ENCODE data around the gene SCPEP1. TPM values are rescaled to one million over a fixed set of nuclear protein-coding genes. Genes with fewer than 3 reads are reported as not detected.
"Not testable (repeated sequence)": the region's sequence is repeated elsewhere in the genome, so short reads cannot be mapped to it uniquely, and the experiment has no call there.

Gene SCPEP1
- total RNA-seq, 4 donors from 2014 or later = 48.7 to 150 (median 64.7) TPM

DNA sequence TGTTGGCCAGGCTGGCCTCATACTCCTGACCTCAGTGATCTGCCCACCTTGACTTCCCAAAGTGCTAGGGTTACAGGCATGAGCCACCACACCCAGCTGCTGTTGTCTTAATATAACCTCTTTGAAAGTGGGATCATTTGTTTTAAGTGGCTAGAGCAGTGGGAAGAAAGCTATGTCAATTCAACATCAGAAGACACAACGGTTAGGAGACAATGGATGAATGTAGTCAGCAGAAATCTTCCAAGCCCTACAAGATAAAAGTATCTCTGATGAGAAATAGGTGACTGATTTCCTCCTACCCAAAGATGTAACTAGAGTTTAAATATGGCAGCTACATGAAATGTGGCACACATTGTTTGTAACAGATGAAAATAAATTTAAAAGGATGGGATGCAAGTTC lies 44.1 kb upstream of the SCPEP1 start:
- no peak for TF ChIP-seq POLR2A (IDR thresholded peaks at IDR 0.05)
- TF ChIP-seq, protein P1, sequence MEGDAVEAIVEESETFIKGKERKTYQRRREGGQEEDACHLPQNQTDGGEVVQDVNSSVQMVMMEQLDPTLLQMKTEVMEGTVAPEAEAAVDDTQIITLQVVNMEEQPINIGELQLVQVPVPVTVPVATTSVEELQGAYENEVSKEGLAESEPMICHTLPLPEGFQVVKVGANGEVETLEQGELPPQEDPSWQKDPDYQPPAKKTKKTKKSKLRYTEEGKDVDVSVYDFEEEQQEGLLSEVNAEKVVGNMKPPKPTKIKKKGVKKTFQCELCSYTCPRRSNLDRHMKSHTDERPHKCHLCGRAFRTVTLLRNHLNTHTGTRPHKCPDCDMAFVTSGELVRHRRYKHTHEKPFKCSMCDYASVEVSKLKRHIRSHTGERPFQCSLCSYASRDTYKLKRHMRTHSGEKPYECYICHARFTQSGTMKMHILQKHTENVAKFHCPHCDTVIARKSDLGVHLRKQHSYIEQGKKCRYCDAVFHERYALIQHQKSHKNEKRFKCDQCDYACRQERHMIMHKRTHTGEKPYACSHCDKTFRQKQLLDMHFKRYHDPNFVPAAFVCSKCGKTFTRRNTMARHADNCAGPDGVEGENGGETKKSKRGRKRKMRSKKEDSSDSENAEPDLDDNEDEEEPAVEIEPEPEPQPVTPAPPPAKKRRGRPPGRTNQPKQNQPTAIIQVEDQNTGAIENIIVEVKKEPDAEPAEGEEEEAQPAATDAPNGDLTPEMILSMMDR (IDR thresholded peaks at IDR 0.05) = no peak
- peaks cover 0 to 26% (median 0%) of the 10 kb centered on the region in 3 donors for H3K36me3 ChIP-seq
- no peaks in the 10 kb centered on the region for H3K9me3 ChIP-seq
- no peak overlapping the region for H3K4me3 ChIP-seq
- no peak for DNase-seq
- H3K27me3 ChIP-seq = no peaks in the 10 kb centered on the region
- no peak overlapping the region for H3K27ac ChIP-seq
- peaks cover 0 to 7% (median 0%) of the 10 kb centered on the region in 4 donors for H3K4me1 ChIP-seq

DNA sequence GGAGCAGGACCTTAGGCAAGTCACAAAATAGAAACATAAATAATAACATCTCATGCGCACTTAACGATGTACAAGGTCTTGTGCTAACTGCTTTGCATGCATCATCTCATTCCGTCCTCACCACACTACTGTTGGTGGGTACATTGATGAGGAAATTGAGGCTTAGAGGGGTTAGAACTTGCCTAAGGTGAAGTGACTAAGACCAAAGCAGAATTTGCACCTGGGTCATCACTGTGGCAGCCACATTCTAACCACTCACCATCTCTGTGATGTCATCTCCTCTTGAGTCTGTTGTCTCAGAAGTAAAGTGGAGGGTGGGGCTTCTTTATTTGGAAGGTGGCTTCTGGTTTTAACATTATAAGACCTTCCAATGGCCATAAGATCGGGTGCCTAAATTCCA lies 43.7 kb upstream of the SCPEP1 start:
- H3K4me1 ChIP-seq = peaks cover 0 to 7% (median 0%) of the 10 kb centered on the region in 4 donors
- no peak overlapping the region for H3K27ac ChIP-seq
- H3K36me3 ChIP-seq = peaks cover 0 to 30% (median 0%) of the 10 kb centered on the region in 3 donors
- H3K9me3 ChIP-seq = no peaks in the 10 kb centered on the region
- DNase-seq = no peak
- H3K27me3 ChIP-seq = no peaks in the 10 kb centered on the region
- TF ChIP-seq, protein P1 (IDR thresholded peaks at IDR 0.05) = no peak
- no peak for TF ChIP-seq POLR2A (IDR thresholded peaks at IDR 0.05)
- H3K4me3 ChIP-seq = no peak overlapping the region

DNA sequence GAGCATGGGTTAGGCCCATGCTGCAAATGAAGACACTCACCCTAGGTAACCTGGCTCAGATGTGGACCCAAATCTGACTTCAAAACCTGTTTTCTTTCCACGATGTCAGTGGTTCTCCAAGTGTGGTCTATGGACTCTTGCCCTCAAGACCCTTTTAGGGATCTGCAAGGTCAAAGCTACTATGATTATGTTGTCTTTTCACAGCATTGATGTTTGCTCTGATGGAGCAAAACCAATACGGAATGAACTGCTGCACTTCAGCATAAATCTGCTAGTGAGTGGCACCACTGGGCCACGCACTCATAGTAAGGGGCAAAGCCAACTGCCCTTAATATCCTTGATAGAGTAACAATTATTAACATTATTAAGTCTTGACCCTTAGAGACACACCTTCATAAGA lies 42.5 kb upstream of the SCPEP1 start:
- DNase-seq = no peak
- TF ChIP-seq, protein P1 (IDR thresholded peaks at IDR 0.05) = no peak
- TF ChIP-seq POLR2A (IDR thresholded peaks at IDR 0.05) = no peak

DNA sequence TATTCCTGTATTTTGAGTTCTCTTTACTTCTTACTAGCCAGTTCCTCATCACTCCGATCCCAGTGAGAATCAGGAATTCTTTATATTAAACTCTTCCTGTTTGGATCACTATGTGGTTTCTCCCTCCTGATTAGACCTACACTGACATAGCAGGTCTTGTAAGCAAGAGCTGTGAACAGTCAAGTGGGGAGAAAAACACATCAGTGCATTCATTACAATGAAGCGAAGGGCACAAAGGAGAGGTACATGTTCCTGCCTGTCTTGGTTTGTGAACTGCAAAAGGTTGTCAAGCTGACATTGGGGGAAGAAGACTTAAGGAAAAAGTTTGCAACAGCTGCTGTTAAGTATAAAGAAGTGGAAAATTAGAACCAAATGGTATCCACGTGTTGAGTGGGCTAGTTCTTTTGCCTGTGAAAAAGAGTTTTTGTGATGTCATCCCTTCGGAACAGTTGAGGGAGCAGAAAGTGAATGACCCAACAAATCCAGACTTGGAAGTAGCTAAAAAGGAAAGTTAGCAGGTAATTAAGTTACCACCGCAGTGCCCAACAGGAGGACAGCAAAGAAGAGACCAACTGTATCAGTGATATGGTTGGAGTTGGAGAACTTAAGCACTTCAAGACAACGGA lies 41.1 kb upstream of the SCPEP1 start:
- DNase-seq = no peak
- H3K4me1 ChIP-seq = peaks cover 0 to 7% (median 0%) of the 10 kb centered on the region in 4 donors

More for the DNA sequence above, 42.5 kb upstream of the SCPEP1 start:
- Histone ChIP-seq H3K4me1 (peaks cover 0 to 7% (median 0%) of the 10 kb centered on the region in 4 donors), H3K4me3 (no peak overlapping the region), H3K27ac (no peak overlapping the region), H3K27me3 (no peaks in the 10 kb centered on the region), H3K9me3 (no peaks in the 10 kb centered on the region), H3K36me3 (peaks cover 0 to 32% (median 0%) of the 10 kb centered on the region in 3 donors)

DNA sequence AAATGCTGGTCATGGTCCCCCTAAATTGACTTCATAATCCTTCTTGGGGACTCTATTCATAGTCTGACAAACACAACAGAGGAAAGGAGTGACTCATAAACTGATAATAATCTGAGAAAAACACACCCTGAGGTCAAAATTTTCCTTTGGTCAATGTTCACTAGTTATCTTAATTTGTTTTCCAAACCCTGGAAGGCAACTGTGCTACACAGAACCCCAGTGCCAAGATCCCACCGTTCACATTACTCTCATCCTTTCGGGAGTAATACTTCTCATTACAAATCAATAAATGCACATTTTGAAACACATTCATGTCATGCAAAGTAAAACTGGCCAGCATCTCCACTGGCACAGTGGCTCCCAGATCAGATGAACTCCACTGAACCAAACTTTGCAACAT lies 40.2 kb upstream of the SCPEP1 start:
- H3K27me3 ChIP-seq = no peaks in the 10 kb centered on the region
- DNase-seq = no peak
- peak overlapping the region in 1 of 4 donors; percentile 20 for H3K27ac ChIP-seq
- H3K4me3 ChIP-seq = no peak overlapping the region
- no peaks in the 10 kb centered on the region for H3K9me3 ChIP-seq
- H3K36me3 ChIP-seq = peaks cover 0 to 49% (median 0%) of the 10 kb centered on the region in 3 donors
- peaks cover 0 to 7% (median 0%) of the 10 kb centered on the region in 4 donors for H3K4me1 ChIP-seq
- TF ChIP-seq, protein P1 (IDR thresholded peaks at IDR 0.05) = no peak
- TF ChIP-seq POLR2A (IDR thresholded peaks at IDR 0.05) = no peak

More for the DNA sequence above, 41.1 kb upstream of the SCPEP1 start:
- Histone ChIP-seq H3K9me3 (no peaks in the 10 kb centered on the region), H3K36me3 (peaks cover 0 to 44% (median 0%) of the 10 kb centered on the region in 3 donors), H3K27me3 (no peaks in the 10 kb centered on the region), H3K4me3 (no peak overlapping the region), H3K27ac (no peak overlapping the region)
- TF ChIP-seq POLR2A (IDR thresholded peaks at IDR 0.05) = no peak
- TF ChIP-seq, protein P1 (IDR thresholded peaks at IDR 0.05) = no peak

DNA sequence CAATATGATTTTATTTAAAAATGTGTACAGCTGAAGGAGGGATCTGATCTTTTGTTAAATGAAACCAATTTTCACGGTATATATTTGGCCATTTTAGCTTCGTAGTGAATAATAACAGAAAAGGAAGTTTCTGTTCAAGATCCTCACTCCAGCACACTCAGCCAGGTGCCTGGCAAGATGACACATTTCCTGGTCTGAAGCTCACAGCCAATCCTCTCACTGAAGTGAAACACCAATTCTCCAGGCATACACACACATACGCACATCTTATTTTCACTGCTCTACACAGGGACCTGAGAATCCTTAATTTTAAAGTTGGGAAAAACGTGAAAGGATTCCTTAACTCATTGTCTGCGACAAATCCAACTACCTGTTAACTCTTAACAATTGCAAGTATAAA lies 39.7 kb upstream of the SCPEP1 start:
- peak overlapping the region in 1 of 4 donors; percentile 20 for H3K27ac ChIP-seq
- H3K27me3 ChIP-seq = not testable (repeated sequence)

More for the DNA sequence above, 39.7 kb upstream of the SCPEP1 start:
- H3K9me3 ChIP-seq, H3K4me3 ChIP-seq, H3K4me1 ChIP-seq, DNase-seq: not testable (repeated sequence)
- peaks cover 0 to 52% (median 0%) of the 10 kb centered on the region in 3 donors for H3K36me3 ChIP-seq
